A673 (cell line): ENCODE measurements around the gene SOS1.

ENCODE experiments used
- CTCF ChIP-seq: fragments of 300-800, 200-600 bp; sonication (generic); conservative IDR thresholded peaks from 2 replicates; pipeline ENCODE4 v1.5.1; 2017; ENCODE audit warnings: low read depth, mild to moderate bottlenecking, antibody characterized with exemption, low read length, moderate library complexity, mixed read lengths
- EZH2 ChIP-seq: fragments of 200-600 bp; sonication (generic); IDR thresholded peaks from 2 replicates; pipeline ENCODE4 v1.6.1; 2017; ENCODE audit warnings: borderline replicate concordance, low read depth, mild to moderate bottlenecking, mixed read lengths, antibody characterized with exemption, low read length; ENCODE audit not compliant: poor library complexity, severe bottlenecking

GRCh38 chr2:39114771-39115170 lies 6.1 kb downstream of the SOS1 start:
- TF ChIP-seq CTCF (no peak), EZH2 (no peak)
